Measurements from ENCODE around the gene TICRR.

The TICRR gene

GRCh38 chr15:89629829-89630228, 54.6 kb downstream of the TICRR start:
- no peak for DNase-seq

DNA sequence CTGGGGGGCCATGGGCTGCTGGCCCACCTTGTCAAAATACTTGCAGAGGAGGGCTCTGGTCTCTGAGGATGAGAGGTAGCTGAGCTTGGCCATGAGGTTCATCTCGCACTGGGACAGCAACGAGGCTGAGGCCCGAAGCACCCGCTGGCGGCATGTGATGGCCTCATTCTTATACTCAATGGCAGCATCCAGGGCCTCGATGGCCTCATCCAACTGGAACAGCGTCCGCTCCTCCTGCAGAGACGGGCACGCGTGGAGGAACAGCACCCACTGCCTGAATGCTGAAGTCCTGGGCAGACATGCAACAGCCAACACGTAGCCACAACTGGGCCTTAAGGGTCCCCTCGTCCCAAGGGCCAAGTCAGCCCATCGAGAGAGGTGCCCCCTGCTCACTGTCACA, 55.0 kb downstream of the TICRR start:
- no peak for DNase-seq

DNA sequence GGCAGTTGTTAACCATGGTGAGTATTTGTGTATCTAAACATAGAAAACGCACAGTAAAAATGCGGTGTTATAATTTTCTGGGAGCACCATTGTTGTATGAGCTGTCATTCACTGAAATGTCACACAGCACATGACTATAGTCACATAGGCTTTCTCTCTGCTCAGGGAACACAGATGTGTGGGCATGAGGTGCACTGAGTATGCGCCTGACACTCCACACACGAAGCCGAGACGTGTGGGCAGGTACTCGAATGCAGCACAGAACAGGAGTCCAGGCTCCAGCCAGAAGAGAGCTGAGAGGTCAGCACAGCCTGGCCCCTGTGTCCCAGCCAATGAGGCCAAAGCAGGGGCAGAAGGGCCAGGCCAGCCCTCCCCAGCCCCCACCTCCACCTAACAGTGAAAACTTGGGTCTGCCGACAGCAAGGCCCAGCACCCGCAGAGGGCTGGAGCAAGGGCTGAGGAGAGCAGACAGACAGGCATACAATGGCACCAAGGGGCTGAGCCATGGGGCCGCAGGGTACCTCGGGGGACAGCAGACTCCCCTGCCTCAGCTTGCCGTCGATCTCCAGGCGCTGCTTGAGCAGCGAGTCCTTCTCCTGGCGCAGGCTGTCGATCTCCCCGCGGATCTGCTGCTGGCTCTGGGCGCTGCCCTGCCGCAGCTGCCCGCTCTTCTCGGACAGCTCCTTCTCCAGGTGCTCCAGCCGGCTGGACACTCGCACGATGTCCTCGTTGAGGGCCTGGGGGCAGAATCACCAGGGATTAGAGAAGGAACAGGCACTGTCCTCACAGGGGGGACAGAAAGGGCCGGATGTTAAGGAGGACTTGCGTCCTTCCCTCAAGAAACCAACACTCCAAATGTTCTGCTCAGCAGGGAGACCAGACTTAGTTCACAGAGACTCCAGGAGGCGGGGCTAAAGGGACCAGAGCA, 56.0 kb downstream of the TICRR start:
- DNase-seq = no peak

DNA sequence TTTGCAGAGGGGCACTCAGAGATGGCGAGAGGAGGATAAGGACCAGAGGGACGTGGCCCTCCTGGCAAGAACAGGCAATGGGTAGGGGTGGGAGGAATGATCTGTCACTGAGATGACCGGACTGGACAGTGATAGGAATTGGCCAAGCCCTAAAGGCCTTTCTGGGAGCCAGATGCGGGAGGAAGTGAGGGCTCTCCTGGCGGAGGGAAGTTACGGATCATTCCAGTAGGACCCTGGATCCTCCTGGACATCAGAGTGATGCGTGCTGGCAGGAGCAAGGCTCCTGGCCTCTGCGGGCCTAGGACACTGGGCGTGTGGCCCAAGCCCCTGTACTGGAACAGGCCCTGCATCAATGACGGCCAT, 56.6 kb downstream of the TICRR start:
- no peak for DNase-seq

- no peak for DNase-seq
These were observed 57.5 kb downstream of the TICRR start for GRCh38 chr15:89632563-89633430.

GRCh38 chr15:89633585-89633984, 58.3 kb downstream of the TICRR start:
- no peak for DNase-seq

GRCh38 chr15:89640245-89640644, 65.0 kb downstream of the TICRR start:
- no peak for DNase-seq

- no peak for DNase-seq
These were observed 65.8 kb downstream of the TICRR start for GRCh38 chr15:89641053-89641452.

- no peak for DNase-seq
These were observed 66.8 kb downstream of the TICRR start for GRCh38 chr15:89642106-89642505.

DNA sequence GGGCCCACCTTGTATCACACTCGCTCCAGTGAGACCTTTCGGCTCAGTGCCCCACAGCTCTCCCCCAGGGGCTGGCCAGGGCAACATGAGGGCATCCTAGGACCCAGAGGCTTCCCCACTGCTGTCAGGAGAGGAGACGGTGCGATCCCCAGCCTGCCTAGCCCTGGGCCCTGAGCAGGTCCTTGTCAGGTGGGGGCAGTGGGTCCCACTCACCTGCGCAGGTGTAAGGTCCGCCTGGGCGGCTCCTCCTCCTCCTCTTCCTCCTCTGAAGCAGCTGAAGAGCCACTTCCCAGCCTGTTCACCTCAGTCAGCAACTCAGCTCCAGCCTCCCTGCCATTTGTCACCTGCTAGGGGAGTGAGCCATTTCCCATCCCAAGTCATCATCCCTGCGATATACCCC, 70.4 kb downstream of the TICRR start:
- DNase-seq = no peak

GRCh38 chr15:89646416-89647141, 71.3 kb downstream of the TICRR start:
- DNase-seq = no peak

- DNase-seq = peak in 1 of 2 donors; percentile 14
These were observed 72.1 kb downstream of the TICRR start for GRCh38 chr15:89647191-89647851.

DNA sequence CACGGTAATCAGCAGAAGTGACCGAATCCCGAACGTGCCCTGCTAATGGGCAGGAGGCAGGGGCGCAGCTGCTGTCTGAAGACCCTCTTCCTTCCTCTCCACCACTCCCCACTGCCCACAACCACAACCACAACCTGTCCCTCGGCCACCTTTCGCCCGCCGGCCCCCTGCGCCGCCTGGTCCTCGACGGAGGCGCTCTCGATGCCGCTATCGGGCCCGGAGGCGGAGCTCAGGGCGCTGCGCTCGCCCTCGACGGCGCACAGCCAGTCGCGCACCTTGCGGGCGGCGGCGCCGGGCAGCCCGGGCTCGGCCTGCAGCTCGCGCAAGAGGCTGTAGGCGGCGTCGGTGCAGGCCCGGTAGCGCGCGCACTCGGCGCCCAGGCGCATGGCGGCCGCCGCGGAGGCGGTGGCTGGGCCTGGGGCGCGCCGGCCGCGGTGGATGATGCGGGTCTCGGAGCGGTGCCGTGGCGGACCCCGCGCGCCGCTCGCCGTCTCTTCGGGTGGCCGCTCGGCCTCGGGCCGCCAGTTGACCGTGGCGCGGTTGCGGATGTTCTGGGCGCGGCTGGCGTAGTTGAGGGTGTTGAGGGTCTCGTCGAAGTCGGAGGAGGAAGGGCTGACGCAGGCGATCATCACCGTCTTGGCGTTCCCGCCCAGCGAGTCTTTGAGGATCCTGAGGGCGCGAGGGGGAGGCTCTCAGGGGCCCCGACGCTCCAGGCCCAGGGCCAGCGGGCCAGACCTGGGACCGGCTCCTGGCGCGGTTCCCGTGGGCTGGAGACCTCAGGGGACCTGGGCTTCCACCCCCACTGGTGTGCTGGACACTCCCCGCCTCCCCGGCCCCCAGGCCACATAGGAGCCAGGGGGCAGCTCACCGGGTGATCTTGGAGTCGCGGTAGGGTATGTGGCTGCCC, 73.1 kb downstream of the TICRR start:
- DNase-seq = no peak

- DNase-seq = no peak
These were observed 73.8 kb downstream of the TICRR start for GRCh38 chr15:89649013-89649625.

DNA sequence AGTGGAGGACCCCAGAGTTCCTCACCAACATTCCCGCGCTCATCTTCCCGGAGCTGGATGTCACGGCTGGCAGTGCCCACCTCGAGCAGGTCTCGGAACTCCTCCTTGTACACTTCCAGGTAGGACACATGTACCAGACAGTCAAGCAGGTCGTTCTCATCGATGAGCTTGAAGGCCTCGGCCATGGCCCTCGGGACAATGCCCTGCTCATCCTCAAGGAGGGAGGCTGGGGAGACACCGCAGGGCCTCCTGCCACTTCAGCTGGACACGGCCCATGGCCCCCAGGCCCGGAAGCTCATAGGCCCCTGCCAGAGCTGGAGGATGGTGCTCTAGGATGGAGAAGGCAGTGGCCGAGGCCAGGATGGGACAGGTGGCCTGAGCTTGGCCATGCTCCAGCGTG, 74.4 kb downstream of the TICRR start:
- DNase-seq = no peak

- DNase-seq = no peak
These were observed 76.9 kb downstream of the TICRR start for GRCh38 chr15:89652131-89652530.

GRCh38 chr15:89652666-89653065, 77.4 kb downstream of the TICRR start:
- DNase-seq = no peak

DNA sequence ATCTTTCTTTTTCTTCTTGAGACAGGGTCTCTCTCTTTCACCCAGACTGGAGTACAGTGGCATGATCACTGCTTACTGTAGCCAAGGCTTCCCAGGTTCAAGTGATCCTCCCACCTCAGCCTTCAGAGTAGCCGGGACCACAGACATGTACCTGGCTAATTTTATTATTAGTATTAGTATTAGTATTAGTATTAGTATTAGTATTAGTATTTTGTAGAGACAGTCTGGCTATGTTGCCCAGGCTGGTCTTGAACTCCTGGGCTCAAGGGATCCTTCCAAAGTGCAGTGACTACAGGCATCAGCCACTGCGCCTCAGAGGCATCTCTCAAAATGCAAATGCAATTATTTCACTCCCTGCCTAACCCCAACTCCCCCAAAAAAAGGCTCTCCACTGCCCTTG, 78.3 kb downstream of the TICRR start:
- DNase-seq = no peak

- no peak for DNase-seq
These were observed 79.1 kb downstream of the TICRR start for GRCh38 chr15:89654301-89654761.

GRCh38 chr15:89654847-89655805, 79.9 kb downstream of the TICRR start, which contains the start of gene KIF7:
Gene KIF7, minus strand, starts transcription at chr15:89655467. Its CDS starts 2,537 bp downstream, at chr15:89652930.
- no peak for DNase-seq

Data from hippocampal formation (tissue), 2 donors.